ENCODE results near the gene ELOVL7.
"Not testable (repeated sequence)": the region's sequence is repeated elsewhere in the genome, so short reads cannot be mapped to it uniquely, and the experiment has no call there.

The ELOVL7 gene

GRCh38 chr5:60843936-60844905, at the start of gene ELOVL7:
ELOVL7 (minus strand) TSS chr5:60844269; CDS start chr5:60787397, 56,872 bp downstream.
- DNase-seq = peak in 1 of 4 experiments; percentile 3

- no peak for DNase-seq
Observed at GRCh38 chr5:60893521-60893920, 49.5 kb upstream of the ELOVL7 start.

GRCh38 chr5:60891667-60892066, 47.6 kb upstream of the ELOVL7 start:
- no peak for DNase-seq

- no peak for DNase-seq
Observed at GRCh38 chr5:60888359-60889061, 44.4 kb upstream of the ELOVL7 start.

- DNase-seq = no peak
Observed at GRCh38 chr5:60887746-60888145, 43.7 kb upstream of the ELOVL7 start.

GRCh38 chr5:60887096-60887495, 43.0 kb upstream of the ELOVL7 start:
- no peak for DNase-seq

- DNase-seq = no peak
Observed at GRCh38 chr5:60886158-60886557, 42.1 kb upstream of the ELOVL7 start.

- DNase-seq = no peak
Observed at GRCh38 chr5:60883229-60883628, 39.2 kb upstream of the ELOVL7 start.

- DNase-seq = no peak
Observed at GRCh38 chr5:60872892-60873291, 28.8 kb upstream of the ELOVL7 start.

GRCh38 chr5:60870857-60871256, 26.8 kb upstream of the ELOVL7 start:
- no peak for DNase-seq

- not testable (repeated sequence) for DNase-seq
Observed at GRCh38 chr5:60860572-60860971, 16.5 kb upstream of the ELOVL7 start.

- DNase-seq = no peak
Observed at GRCh38 chr5:60856066-60856465, 12.0 kb upstream of the ELOVL7 start.

GRCh38 chr5:60852940-60853339, 8.9 kb upstream of the ELOVL7 start:
- DNase-seq = no peak

GRCh38 chr5:60852317-60852716, 8.2 kb upstream of the ELOVL7 start:
- no peak for DNase-seq

- DNase-seq = no peak
Observed at GRCh38 chr5:60851626-60852025, 7.6 kb upstream of the ELOVL7 start.

- DNase-seq = no peak
Observed at GRCh38 chr5:60846298-60846697, 2.2 kb upstream of the ELOVL7 start.

- no peak for DNase-seq
Observed at GRCh38 chr5:60843386-60843935, 608 bp downstream of the ELOVL7 start.

GRCh38 chr5:60842871-60843385, 1.1 kb downstream of the ELOVL7 start:
- DNase-seq = no peak

- no peak for DNase-seq
Observed at GRCh38 chr5:60841361-60841760, 2.7 kb downstream of the ELOVL7 start.

- no peak for DNase-seq
Observed at GRCh38 chr5:60836131-60836530, 7.9 kb downstream of the ELOVL7 start.

GRCh38 chr5:60835554-60835953, 8.5 kb downstream of the ELOVL7 start:
- DNase-seq = no peak

- DNase-seq = no peak
Observed at GRCh38 chr5:60833520-60833919, 10.5 kb downstream of the ELOVL7 start.

GRCh38 chr5:60830581-60831127, 13.4 kb downstream of the ELOVL7 start:
- no peak for DNase-seq

Measured in activated CD4-positive, CD25-positive, alpha-beta regulatory T cell (primary cell).